Muscle of leg (tissue), 11 donors: Measurements from ENCODE around the gene ARHGAP24. TPM values are rescaled to one million over a fixed set of nuclear protein-coding genes. Genes with fewer than 3 reads are reported as not detected.
"Not testable (repeated sequence)": the region's sequence is repeated elsewhere in the genome, so short reads cannot be mapped to it uniquely, and the experiment has no call there.

Experiments
- DNase-seq: peaks from one replicate; pipeline ENCODE4 v3.0.0; 2013
- H3K27ac ChIP-seq: one replicate; pipeline ENCODE4 v1.5.1; 2013; ENCODE audit warnings: mild to moderate bottlenecking, low read length, control low read depth
- H3K27me3 ChIP-seq: one replicate; pipeline ENCODE4 v1.6.1; 2013; ENCODE audit warnings: low read length; ENCODE audit not compliant: control insufficient read depth, insufficient read depth
- H3K36me3 ChIP-seq: one replicate; pipeline ENCODE4 v1.6.1; 2013; ENCODE audit warnings: low read length; ENCODE audit not compliant: control insufficient read depth, insufficient read depth
- H3K4me1 ChIP-seq: one replicate; pipeline ENCODE4 v1.6.1; 2013; ENCODE audit warnings: low read length; ENCODE audit not compliant: control insufficient read depth, insufficient read depth
- H3K4me3 ChIP-seq: one replicate; pipeline ENCODE4 v1.5.1; 2013; ENCODE audit warnings: low read length, control low read depth
- H3K9me3 ChIP-seq: replicated peaks from 2 replicates; pipeline ENCODE4 v1.6.1; 2013; ENCODE audit warnings: low read depth, low read length; ENCODE audit not compliant: control insufficient read depth
- WGBS: methylation state at CpG from one replicate; pipeline ENCODE4 v1.1.5; 2013; ENCODE audit warnings: missing lambda C conversion rate; ENCODE audit not compliant: insufficient coverage; 5-methylcytosine and 5-hydroxymethylcytosine counted together
- polyA plus RNA-seq, 8 donors: library from polyadenylated mRNA; unstranded; fragments of 120-200 nt; gene quantifications; one replicate each; pipeline versions ENCODE4 v1.2.1 to v1.2.3, GENCODE V29; 2013; ENCODE audit warnings: inconsistent platforms in 1 of 8, low replicate concordance in 1 of 8; ENCODE audit not compliant: insufficient read length in 8 of 8, insufficient read depth in 1 of 8
- total RNA-seq: library from RNA; stranded (reverse); fragments of 120-200 nt; gene quantifications from one replicate; pipeline ENCODE4 v1.2.4, GENCODE V29; 2013

ARHGAP24 gene
- total and polyA plus RNA-seq, 9 donors = 39.8 to 66.1 (median 48.9) TPM

DNA sequence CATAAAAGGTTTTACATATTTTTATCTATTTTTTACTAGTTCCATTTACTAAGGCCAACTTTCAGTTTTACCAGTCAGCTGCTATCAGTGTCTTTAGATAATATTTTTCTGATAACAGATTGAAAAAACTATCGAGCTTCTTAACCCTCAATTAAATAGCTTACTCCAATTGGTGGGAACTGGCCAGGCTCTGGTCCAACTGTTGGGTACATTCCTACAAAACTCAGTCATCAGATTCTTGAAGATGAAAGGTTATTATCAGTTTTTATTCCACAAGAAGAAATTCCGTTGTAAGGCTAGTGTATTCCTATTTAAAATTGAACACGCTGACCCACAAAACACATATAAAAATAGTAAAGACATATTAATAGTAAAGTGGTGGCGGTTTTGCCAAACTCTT is 538.7 kb downstream of the ARHGAP24 start:
- H3K27ac ChIP-seq = no peak overlapping the region
- no peaks in the 10 kb centered on the region for H3K27me3 ChIP-seq
- H3K36me3 ChIP-seq = no peaks in the 10 kb centered on the region
- H3K9me3 ChIP-seq = no peaks in the 10 kb centered on the region
- H3K4me1 ChIP-seq = no peaks in the 10 kb centered on the region
- WGBS = no CpG with 5 or more reads among the region's 4 CpGs
- DNase-seq = no peak
- H3K4me3 ChIP-seq = no peak overlapping the region

DNA sequence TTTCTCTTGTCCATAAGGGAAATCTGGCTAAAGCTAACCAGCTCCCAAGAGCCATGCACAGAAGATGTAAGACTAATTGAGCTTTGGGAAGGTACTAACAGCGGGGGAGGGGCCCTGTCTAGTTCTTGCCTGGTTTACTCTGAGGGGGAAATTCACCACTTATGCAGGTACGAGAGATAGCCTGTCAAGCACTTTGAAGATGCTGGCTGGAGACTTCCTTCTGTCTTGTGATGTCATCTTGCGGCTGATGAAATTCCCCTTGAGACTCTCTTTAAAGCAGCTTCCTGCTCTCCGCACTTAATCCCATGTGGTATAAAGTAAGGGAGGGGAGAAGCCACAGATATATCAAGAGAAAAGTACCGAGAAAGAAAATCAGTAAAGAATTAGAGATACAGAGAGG is 539.6 kb downstream of the ARHGAP24 start:
- DNase-seq = no peak
- Histone ChIP-seq H3K4me3 (no peak overlapping the region), H3K27ac (no peak overlapping the region), H3K9me3 (no peaks in the 10 kb centered on the region), H3K4me1 (no peaks in the 10 kb centered on the region), H3K27me3 (no peaks in the 10 kb centered on the region), H3K36me3 (no peaks in the 10 kb centered on the region)
- 20% methylated on average over 1 of the region's 5 CpGs for WGBS

DNA sequence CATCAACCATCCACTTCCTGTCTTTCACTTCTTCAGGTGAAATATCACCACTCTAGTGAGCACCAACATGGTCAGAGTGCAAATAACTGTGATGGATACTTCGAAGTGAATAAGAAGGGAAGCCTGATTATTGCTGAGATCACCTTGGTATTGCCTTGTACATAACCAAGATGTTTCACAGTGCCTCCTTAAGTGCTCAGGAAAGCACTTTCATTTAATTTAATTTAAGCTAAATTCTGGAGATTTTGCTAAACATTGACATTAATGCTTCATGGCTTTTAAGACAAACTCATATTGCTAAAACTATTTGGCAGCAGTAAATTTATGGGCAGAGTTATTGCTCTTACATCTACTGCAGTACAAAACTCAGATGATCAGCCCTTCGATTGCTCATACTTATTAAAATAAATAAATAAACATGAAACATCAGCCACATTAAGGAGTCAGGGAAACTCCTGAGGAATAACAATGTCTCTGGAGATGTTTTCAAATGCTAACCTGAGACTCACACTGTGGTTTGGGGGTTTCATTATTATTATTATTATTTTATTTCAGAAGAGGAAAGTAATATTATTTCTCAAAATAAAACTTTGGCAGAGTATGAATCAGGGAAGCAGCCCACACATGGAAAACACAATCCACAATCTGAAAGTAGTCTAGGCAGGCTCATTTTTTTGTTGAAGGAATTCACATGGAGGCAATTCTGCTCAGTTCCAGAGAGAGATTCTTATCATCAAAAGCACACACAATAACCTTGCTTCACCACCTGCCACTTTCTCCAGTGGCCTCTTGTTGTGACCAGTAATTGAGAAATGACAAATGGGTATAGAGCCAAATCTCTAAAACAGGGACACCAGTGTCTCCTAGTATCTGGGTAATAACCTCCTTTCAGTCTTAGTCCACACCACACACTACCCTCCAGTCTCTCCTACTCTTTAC is 540.7 kb downstream of the ARHGAP24 start:
- H3K4me1 ChIP-seq = no peaks in the 10 kb centered on the region
- no peak for DNase-seq
- no peaks in the 10 kb centered on the region for H3K36me3 ChIP-seq
- WGBS = no CpG with 5 or more reads among the region's 2 CpGs
- H3K9me3 ChIP-seq = no peaks in the 10 kb centered on the region
- H3K27ac ChIP-seq = no peak overlapping the region
- no peaks in the 10 kb centered on the region for H3K27me3 ChIP-seq
- H3K4me3 ChIP-seq = no peak overlapping the region

DNA sequence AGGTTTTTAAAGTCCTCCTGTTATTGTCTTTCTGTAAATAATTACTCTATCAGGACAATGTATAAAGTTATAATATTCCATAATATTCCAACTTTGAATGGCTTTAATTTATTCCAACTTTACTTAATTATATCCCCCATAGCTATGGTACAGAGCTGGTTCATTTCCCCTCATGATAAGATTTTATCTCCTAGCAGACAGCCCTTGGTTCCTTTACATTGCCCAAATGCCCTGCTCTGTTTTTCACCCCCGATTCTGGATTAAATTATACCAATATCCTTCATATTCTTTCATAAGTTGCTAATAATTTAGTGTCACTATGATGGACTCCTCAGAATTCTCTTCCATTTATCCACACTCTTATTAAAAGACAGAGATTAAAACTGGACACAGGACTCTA is 544.4 kb downstream of the ARHGAP24 start:
- Histone ChIP-seq H3K27me3 (no peaks in the 10 kb centered on the region), H3K9me3 (no peaks in the 10 kb centered on the region), H3K36me3 (no peaks in the 10 kb centered on the region), H3K4me1 (no peaks in the 10 kb centered on the region), H3K4me3 (no peak overlapping the region), H3K27ac (no peak overlapping the region)
- no CpG with 5 or more reads among the region's 1 CpG for WGBS
- no peak for DNase-seq

DNA sequence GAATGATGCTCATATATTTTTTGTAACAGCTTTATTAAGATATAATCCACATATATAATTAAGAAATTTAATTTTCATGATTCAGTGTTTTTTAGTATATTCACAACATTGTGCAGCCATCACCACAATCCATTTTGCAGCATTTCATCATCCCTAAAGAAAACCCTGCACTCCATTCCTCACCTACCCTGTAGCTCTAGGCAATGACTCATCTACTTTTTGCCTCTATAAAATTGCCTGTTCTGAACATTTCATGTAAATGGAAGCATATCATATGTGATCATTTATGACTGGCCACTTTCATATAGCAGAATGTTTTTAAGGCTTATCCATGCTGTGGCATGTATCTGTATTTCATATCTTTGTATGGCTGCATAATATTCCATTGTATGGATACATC is 545.0 kb downstream of the ARHGAP24 start:
- Histone ChIP-seq H3K4me1 (no peaks in the 10 kb centered on the region), H3K9me3 (no peaks in the 10 kb centered on the region), H3K27me3 (no peaks in the 10 kb centered on the region), H3K36me3 (no peaks in the 10 kb centered on the region), H3K4me3 (no peak overlapping the region), H3K27ac (no peak overlapping the region)
- no peak for DNase-seq

DNA sequence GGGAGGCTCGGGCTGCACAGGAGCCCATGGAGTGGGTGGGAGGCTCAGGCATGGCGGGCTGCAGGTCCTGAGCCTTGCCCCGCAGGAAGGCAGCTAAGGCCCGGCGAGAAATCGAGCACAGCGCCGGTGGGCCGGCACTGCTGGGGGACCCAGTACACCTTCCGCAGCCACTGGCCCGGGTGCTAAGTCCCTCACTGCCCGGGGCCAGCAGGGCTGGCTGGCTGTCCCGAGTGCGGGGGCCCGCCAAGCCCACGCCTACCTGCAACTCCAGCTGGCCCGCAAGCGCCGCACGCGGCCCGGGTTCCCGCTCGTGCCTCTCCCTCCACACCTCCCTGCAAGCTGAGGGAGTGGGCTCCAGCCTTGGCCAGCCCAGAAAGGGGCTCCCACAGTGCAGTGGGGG is 546.7 kb downstream of the ARHGAP24 start:
- not testable (repeated sequence) for H3K9me3 ChIP-seq, H3K4me3 ChIP-seq, DNase-seq, H3K27me3 ChIP-seq, H3K4me1 ChIP-seq, H3K27ac ChIP-seq, H3K36me3 ChIP-seq
- WGBS = 92% methylated on average over 9 of the region's 24 CpGs

DNA sequence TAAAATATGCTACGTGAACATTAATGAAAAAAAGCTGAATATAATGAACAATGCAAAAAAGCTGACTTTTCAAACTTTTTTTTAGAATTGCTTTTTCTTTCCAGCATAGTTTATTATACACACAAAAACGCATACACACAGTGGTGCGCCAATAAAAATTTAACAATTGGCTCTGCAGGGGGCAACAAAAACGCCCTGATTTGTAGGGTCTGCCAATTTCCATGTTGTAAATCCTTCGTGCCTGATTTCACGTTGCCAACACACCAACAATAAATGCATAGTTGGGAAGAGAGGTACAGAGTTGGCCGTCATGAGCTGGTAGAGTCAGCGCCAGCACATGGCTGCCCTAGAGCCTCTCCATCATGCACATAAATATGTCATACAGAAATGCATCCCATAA is 551.8 kb downstream of the ARHGAP24 start:
- Histone ChIP-seq H3K9me3 (no peaks in the 10 kb centered on the region), H3K27ac (no peak overlapping the region), H3K27me3 (no peaks in the 10 kb centered on the region), H3K36me3 (no peaks in the 10 kb centered on the region), H3K4me3 (no peak overlapping the region), H3K4me1 (no peaks in the 10 kb centered on the region)
- WGBS = 83% methylated on average over 2 of the region's 8 CpGs
- no peak for DNase-seq

DNA sequence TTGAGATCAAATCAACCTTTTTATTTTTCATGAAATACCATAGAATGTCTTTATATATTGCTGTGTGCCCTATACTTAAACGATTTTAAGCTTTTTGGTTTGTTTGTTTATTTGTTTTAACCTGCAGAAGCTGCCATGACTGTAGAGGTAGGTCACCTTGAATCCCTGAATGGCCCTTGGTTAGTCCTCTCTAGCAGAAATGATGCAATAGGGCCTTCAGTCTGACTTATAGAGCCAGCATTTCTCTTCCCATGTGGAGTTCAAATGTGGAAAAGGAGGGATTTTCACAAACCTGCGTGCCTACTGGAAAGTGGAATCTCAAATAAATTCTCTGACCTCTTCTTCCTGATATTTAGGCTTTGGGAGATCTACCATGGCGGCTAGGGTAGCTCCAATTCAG is 557.0 kb downstream of the ARHGAP24 start:
- H3K27me3 ChIP-seq = no peaks in the 10 kb centered on the region
- no peak for DNase-seq
- H3K4me1 ChIP-seq = peaks cover 14% of the 10 kb centered on the region
- H3K36me3 ChIP-seq = no peaks in the 10 kb centered on the region
- WGBS = no CpG with 5 or more reads among the region's 3 CpGs
- H3K27ac ChIP-seq = peak overlapping the region; percentile 81
- no peaks in the 10 kb centered on the region for H3K9me3 ChIP-seq
- H3K4me3 ChIP-seq = no peak overlapping the region

DNA sequence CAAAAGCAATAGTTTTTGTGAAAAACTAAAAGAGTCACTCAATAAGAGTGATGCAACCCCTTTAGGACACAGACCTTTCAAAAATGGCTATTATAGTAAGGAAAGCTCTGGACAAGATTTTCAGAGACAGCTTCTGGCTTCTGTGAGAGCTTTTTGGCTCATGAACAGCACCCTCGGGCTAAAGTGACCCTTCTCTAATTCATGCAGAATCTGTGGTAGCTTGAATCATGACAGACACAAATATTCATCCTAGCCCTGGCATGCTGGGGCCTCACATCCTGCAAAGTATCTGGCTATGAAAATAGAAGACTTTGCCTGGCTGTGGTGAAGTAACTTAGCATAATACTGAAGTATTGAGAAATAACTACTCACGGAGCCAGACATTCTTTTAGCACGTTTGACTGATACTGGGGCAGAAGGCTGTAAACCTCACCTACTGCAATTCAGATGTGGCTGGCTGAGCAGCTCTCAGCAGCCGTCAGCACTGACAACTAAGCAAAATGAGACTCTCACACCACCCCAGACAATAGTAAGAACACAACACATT is 557.6 kb downstream of the ARHGAP24 start:
- Histone ChIP-seq H3K27ac (peak overlapping the region; percentile 81), H3K27me3 (no peaks in the 10 kb centered on the region), H3K4me1 (peaks cover 14% of the 10 kb centered on the region), H3K36me3 (no peaks in the 10 kb centered on the region), H3K4me3 (no peak overlapping the region), H3K9me3 (no peaks in the 10 kb centered on the region)
- WGBS = 0% methylated on average over 1 of the region's 4 CpGs
- peak; percentile 74 for DNase-seq

DNA sequence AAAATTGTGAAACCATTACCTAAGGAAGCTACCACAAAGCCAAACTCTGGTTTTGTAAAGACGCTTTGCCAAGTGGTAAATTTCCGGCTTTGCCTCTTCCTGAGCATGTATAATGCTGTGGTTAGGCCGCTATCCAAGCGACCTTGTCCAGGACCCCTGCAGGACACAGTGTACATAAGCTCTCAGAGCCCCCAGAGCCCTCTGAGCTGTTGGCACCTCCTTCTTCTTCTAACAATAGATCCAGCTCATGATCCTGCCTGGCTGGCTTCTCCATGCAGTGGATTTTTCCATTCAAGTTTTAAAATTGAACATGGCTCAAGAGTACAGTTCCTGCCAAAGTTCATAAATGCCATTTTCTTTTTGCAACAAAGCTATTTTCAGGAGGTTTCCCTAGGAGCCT is 558.2 kb downstream of the ARHGAP24 start:
- peak overlapping the region; percentile 81 for H3K27ac ChIP-seq
- H3K27me3 ChIP-seq = no peaks in the 10 kb centered on the region
- DNase-seq = peak; percentile 94
- no peak overlapping the region for H3K4me3 ChIP-seq
- 0% methylated on average over 2 of the region's 4 CpGs for WGBS
- peaks cover 14% of the 10 kb centered on the region for H3K4me1 ChIP-seq
- no peaks in the 10 kb centered on the region for H3K36me3 ChIP-seq
- H3K9me3 ChIP-seq = no peaks in the 10 kb centered on the region
